Esophagus muscularis mucosa (tissue), 4 donors: ENCODE measurements around the gene RAB5A. TPM values are rescaled to one million over a fixed set of nuclear protein-coding genes. Genes with fewer than 3 reads are reported as not detected.
"Not testable (repeated sequence)": the region's sequence is repeated elsewhere in the genome, so short reads cannot be mapped to it uniquely, and the experiment has no call there.

Source experiments
- DNase-seq: peaks from one replicate; pipeline ENCODE4 v3.0.0-alpha.2; 2017; ENCODE audit errors: extremely low spot score
- H3K27ac ChIP-seq, 4 donors: fragments of 200-600 bp; sonication (generic); replicated peaks in 1 of 4; 1 replicate in 3 of 4; 2 replicates in 1 of 4; pipeline ENCODE4 v1.5.1; 2016 to 2019; ENCODE audit warnings: mild to moderate bottlenecking in 1 of 4
- H3K27me3 ChIP-seq, 4 donors: fragments of 200-600 bp; sonication (generic); one replicate each; pipeline versions ENCODE4 v1.5.1 to v1.6.0; 2016 to 2019
- H3K36me3 ChIP-seq, 4 donors: fragments of 200-600 bp; sonication (generic); one replicate each; pipeline ENCODE4 v1.5.1; 2016 to 2019
- H3K4me1 ChIP-seq, 4 donors: fragments of 200-600 bp; sonication (generic); one replicate each; pipeline ENCODE4 v1.5.1; 2016 to 2019
- H3K4me3 ChIP-seq, 4 donors: fragments of 200-600 bp; sonication (generic); 1 replicate in 2 of 4; 2 replicates in 2 of 4; pipeline ENCODE4 v1.5.1; 2016 to 2019; ENCODE audit warnings: mild to moderate bottlenecking in 4 of 4, moderate library complexity in 1 of 4
- H3K9me3 ChIP-seq, 4 donors: fragments of 200-600 bp; sonication (generic); 1 replicate in 3 of 4; 2 replicates in 1 of 4; pipeline ENCODE4 v1.5.1; 2016 to 2019
- EP300 ChIP-seq: sonication (generic); formaldehyde crosslinking; IDR thresholded peaks from one replicate; pipeline ENCODE4 v1.6.1; 2017; ENCODE audit warnings: antibody characterized with exemption
- POLR2A ChIP-seq: fragments of 450-650 bp; IDR thresholded peaks from one replicate; pipeline ENCODE4 v1.6.1; 2017; ENCODE audit warnings: antibody characterized with exemption, moderate library complexity, mild to moderate bottlenecking, low read depth
- POLR2AphosphoS5 ChIP-seq, 2 donors: sonication (generic); formaldehyde crosslinking; IDR thresholded peaks; one replicate each; pipeline ENCODE4 v1.6.1; 2017; ENCODE audit warnings: antibody characterized with exemption in 2 of 2
- WGBS: methylation state at CpG from one replicate; pipeline ENCODE4 v1.1.5; 2018; 5-methylcytosine and 5-hydroxymethylcytosine counted together
- intact Hi-C: fragments of 100-400 bp; cut with DNase I; formaldehyde crosslinking; loops from one replicate; pipeline ENCODE4 v1.15.1; 2023
- small RNA-seq, 3 donors: library from RNA; depleted of rRNA; stranded (forward); fragments of <200 nt; gene quantifications; one replicate each; pipeline ENCODE3, GENCODE V24; 2016
- total RNA-seq, 4 donors: library from RNA; depleted of rRNA; stranded (reverse); fragments of >200 nt; gene quantifications; one replicate each; pipeline versions ENCODE4 v1.1.0 to v1.2.1, GENCODE V29; 2016
- TF ChIP-seq, protein P1 (sequence below), 3 experiments: fragments of 200-600 bp in 2 of 3; fragments of 450-650 bp in 1 of 3; sonication (generic) in 2 of 3; IDR thresholded peaks; one replicate each; pipeline ENCODE4 v1.5.1; 2017 to 2019; ENCODE audit warnings: antibody characterized with exemption in 3 of 3, mild to moderate bottlenecking in 2 of 3, moderate library complexity in 1 of 3

The RAB5A gene
- total RNA-seq, 4 donors from 2014 or later = 74.8 to 92.1 (median 76.4) TPM

DNA sequence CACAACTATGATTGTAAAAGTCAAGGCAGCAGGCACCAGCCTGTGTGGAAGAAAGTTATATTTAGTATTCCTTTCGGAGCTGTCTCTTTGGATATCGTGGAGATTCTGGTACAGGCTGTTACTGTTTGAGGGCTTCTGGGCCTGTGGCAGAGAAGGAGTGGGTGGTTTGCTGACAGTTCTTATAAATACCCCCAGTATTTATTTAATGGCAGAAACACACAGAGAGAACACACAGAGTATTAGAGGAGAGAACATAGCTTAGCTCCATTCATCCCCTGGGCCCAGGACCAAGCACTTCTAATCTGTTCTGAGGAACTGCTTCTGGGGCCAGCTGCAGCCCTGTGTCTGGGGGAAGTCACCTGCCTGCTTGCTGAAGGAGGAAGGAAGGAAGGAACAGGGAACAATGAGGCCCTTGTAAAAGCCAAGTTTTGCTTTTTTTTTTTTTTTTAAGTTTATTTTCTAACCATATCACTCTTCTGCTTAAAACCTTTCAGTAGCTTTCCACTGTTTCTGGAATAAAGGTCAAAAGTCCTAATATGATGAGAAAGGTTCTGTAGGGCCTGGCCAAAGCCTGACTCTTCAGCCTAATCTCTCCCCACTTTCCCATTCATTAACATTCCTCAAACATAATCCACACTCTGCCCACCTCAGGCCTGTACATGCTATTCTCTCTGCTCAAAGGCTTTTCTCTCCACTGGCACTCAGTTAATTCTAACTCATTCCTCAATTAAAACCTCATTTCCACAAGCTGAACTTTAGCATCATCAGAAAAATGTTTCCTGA, 76.9 kb downstream of the RAB5A start:
- 8% methylated on average over 2 of the region's 2 CpGs for WGBS
- no peaks in the 10 kb centered on the region for H3K27me3 ChIP-seq
- no peaks in the 10 kb centered on the region for H3K9me3 ChIP-seq
- no peak overlapping the region for H3K4me3 ChIP-seq
- TF ChIP-seq POLR2A = no peak
- peak; percentile 27 to 70 for TF ChIP-seq POLR2AphosphoS5 (IDR thresholded peaks at IDR 0.05)
- TF ChIP-seq, protein P1, sequence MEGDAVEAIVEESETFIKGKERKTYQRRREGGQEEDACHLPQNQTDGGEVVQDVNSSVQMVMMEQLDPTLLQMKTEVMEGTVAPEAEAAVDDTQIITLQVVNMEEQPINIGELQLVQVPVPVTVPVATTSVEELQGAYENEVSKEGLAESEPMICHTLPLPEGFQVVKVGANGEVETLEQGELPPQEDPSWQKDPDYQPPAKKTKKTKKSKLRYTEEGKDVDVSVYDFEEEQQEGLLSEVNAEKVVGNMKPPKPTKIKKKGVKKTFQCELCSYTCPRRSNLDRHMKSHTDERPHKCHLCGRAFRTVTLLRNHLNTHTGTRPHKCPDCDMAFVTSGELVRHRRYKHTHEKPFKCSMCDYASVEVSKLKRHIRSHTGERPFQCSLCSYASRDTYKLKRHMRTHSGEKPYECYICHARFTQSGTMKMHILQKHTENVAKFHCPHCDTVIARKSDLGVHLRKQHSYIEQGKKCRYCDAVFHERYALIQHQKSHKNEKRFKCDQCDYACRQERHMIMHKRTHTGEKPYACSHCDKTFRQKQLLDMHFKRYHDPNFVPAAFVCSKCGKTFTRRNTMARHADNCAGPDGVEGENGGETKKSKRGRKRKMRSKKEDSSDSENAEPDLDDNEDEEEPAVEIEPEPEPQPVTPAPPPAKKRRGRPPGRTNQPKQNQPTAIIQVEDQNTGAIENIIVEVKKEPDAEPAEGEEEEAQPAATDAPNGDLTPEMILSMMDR (IDR thresholded peaks at IDR 0.05) = peak in 1 of 3 experiments; percentile 5
- intact Hi-C loops = no loop called here
- no peak for DNase-seq
- peaks cover 19 to 24% (median 22%) of the 10 kb centered on the region in 4 donors for H3K4me1 ChIP-seq
- peak overlapping the region; percentile 42 to 77 (median 72) for H3K27ac ChIP-seq
- H3K36me3 ChIP-seq = no peaks in the 10 kb centered on the region

DNA sequence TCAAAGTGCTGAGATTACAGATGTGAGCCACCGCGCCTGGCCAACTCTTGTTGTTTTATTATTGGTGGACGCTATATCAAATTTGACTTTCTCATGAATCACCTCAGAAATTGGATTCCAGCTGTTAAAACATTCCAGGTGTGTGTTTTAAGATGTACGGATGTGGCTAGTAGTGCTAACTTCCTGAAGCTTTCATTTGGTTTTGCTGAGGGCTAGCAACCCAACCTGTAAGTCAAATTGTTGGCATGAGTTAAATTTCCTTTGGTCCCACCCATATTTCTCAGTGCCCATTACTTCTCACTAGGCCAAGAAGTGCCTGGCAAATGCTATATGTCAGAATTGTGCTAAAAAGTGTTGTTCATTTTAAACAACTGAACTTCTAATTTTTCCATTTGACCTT, 80.2 kb downstream of the RAB5A start:
- WGBS = 71% methylated on average over 4 of the region's 4 CpGs
- intact Hi-C loops = no loop called here
- DNase-seq = no peak
- Histone ChIP-seq H3K36me3 (no peaks in the 10 kb centered on the region), H3K27ac (no peak overlapping the region), H3K27me3 (no peaks in the 10 kb centered on the region), H3K4me1 (peaks cover 19 to 24% (median 22%) of the 10 kb centered on the region in 4 donors), H3K4me3 (no peak overlapping the region), H3K9me3 (no peaks in the 10 kb centered on the region)
- TF ChIP-seq EP300 (no peak), POLR2AphosphoS5 (IDR thresholded peaks at IDR 0.05) (no peak), POLR2A (no peak)
- TF ChIP-seq, protein P1 (IDR thresholded peaks at IDR 0.05) = no peak

DNA sequence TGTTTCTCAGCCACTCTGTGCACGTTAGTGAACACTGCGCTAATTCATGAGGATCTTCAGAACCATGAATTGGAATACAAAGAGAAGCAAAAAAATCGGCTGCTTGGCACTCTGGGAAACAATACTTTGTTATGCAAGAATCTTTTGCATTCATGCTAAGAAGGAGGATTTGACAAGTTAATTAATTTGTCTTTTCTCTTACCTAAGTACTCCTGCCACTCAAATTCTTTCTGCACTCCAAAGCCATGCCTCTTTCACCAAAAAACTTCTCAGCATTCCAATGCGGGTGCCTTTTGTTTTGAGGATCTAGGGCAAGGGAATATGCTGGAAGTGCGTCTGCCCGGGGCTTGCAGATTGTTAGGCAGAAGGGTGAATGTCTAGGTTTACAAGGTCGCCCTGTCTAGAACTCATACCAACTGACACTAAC, 82.0 kb downstream of the RAB5A start:
- TF ChIP-seq POLR2A = no peak
- TF ChIP-seq EP300 = no peak
- no peak for TF ChIP-seq POLR2AphosphoS5 (IDR thresholded peaks at IDR 0.05)
- TF ChIP-seq, protein P1 (IDR thresholded peaks at IDR 0.05) = no peak
- intact Hi-C loops = no loop called here
- Histone ChIP-seq H3K4me3 (no peak overlapping the region), H3K36me3 (no peaks in the 10 kb centered on the region), H3K9me3 (no peaks in the 10 kb centered on the region), H3K27ac (no peak overlapping the region), H3K4me1 (peaks cover 7 to 11% (median 9%) of the 10 kb centered on the region in 4 donors), H3K27me3 (no peaks in the 10 kb centered on the region)
- DNase-seq = no peak
- 90% methylated on average over 7 of the region's 7 CpGs for WGBS

DNA sequence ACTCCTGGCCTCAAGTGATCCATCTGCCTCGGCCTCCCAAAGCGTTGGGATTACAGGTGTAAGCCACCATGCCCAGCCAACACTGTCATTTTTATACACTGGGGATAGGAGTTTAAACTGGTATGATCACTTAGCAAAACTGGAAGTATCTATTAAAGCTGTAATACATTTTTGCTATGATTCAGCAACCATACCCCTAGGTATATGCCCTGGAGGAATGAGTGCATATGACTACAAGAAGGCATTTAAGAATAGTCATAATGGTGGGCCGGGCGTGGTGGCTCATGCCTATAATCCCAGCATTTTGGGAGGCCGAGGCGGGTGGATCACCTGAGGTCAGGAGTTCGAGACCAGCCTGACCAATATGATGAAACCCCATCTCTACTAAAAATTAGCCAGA, 85.0 kb downstream of the RAB5A start:
- H3K9me3 ChIP-seq, H3K4me1 ChIP-seq, H3K27me3 ChIP-seq, H3K27ac ChIP-seq, DNase-seq, H3K4me3 ChIP-seq, H3K36me3 ChIP-seq, intact Hi-C loops: not testable (repeated sequence)
- WGBS = 96% methylated on average over 7 of the region's 7 CpGs

Small RNA genes lying within 50 kb of the gene (small RNA-seq; reads per million reads assigned to genes)
- 0 reads per million in 3 donors for gene RNU4-85P
- 0 reads per million in 3 donors for gene RPL39P18

Other genes with a start within 250 kb of the RAB5A start
- 1 to 10 TPM in 1 of 4 donors, under 1 TPM in 2, not detected in 1; 0.50 to 3.7 (median 0.84) TPM for gene EFHB, start 12.9 kb upstream of the RAB5A start, total RNA-seq
- not detected for gene PP2D1, start 65.2 kb downstream of the RAB5A start, total RNA-seq
- gene KAT2B, start 93.3 kb downstream of the RAB5A start, total RNA-seq = 10 to 100 TPM; 37.8 to 58.5 (median 49.5) TPM
- under 1 TPM in 1 of 4 donors, not detected in 3; 0.34 TPM for gene SGO1, start 239.1 kb downstream of the RAB5A start, total RNA-seq